ENCODE measurements around the gene IGFBP4. TPM values are rescaled to one million over a fixed set of nuclear protein-coding genes. Genes with fewer than 3 reads are reported as not detected.

The IGFBP4 gene
- total RNA-seq, 1 experiment from 2014 or later = 35.7 TPM

DNA sequence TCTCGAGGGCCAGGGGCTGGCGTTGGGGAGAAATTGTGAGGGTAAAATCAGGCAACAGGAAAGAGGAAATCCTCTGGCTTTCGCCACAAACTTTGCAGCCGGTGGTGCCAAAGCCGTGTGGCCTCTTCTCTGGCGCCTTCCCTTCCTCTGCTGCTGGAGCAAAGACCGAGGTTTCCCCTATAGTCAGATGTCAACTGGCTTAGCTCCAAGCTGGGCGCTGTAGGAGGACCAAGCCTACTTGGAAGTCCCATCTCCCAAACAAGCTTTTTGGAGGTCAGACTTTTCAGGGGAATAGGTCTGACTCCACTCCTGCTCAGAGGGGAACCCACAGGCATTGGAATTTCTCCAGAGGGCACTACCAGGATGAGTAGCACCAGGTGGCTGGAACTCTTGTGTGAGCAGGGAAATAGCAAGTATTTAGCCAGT, 5.0 kb downstream of the IGFBP4 start:
- Histone ChIP-seq H3K4me1 (peaks cover 17% of the 10 kb centered on the region), H3K4me3 (ENCODE audit: low read depth, low read length) (no peak overlapping the region), H3K9me3 (no peaks in the 10 kb centered on the region), H3K27me3 (replicated peaks; ENCODE audit: control insufficient read depth, insufficient read depth, low read length) (no peaks in the 10 kb centered on the region), H3K36me3 (ENCODE audit: control insufficient read depth, insufficient read depth, low read length) (no peaks in the 10 kb centered on the region)
- ChIA-PET CTCF (interaction anchor here (1.9 to 2.9 kb wide), 4 partner anchors 28 to 112 kb away, joined by 7 to 30 read pairs (median 16); no protein-coding TSS in a partner anchor), POLR2A (no interaction called here)
- H3K9me3 Mint-ChIP-seq (ENCODE audit: unreplicated experiment) = no peaks in the 10 kb centered on the region
- intact Hi-C loops (cut with micrococcal nuclease; ENCODE audit: unreplicated experiment) = no loop called here
- no peak for DNase-seq
- H3K27ac Mint-ChIP-seq (ENCODE audit: unreplicated experiment) = no peak overlapping the region
- no TSS peak for BruUV-seq (replicated peaks)
- TF ChIP-seq, protein P1, sequence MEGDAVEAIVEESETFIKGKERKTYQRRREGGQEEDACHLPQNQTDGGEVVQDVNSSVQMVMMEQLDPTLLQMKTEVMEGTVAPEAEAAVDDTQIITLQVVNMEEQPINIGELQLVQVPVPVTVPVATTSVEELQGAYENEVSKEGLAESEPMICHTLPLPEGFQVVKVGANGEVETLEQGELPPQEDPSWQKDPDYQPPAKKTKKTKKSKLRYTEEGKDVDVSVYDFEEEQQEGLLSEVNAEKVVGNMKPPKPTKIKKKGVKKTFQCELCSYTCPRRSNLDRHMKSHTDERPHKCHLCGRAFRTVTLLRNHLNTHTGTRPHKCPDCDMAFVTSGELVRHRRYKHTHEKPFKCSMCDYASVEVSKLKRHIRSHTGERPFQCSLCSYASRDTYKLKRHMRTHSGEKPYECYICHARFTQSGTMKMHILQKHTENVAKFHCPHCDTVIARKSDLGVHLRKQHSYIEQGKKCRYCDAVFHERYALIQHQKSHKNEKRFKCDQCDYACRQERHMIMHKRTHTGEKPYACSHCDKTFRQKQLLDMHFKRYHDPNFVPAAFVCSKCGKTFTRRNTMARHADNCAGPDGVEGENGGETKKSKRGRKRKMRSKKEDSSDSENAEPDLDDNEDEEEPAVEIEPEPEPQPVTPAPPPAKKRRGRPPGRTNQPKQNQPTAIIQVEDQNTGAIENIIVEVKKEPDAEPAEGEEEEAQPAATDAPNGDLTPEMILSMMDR (IDR thresholded peaks at IDR 0.05; ENCODE audit: insufficient read depth in 1 of 2, low read depth in 1 of 2, low read length in 1 of 2, severe bottlenecking in 1 of 2, unreplicated experiment in 1 of 2) = no peak
- H3K4me1 Mint-ChIP-seq (ENCODE audit: low read depth, unreplicated experiment) = peaks cover 20% of the 10 kb centered on the region
- no peaks in the 10 kb centered on the region for H3K36me3 Mint-ChIP-seq (ENCODE audit: insufficient read depth, unreplicated experiment)
- no peaks in the 10 kb centered on the region for H3K27me3 Mint-ChIP-seq (ENCODE audit: insufficient read depth, unreplicated experiment)
- H3K4me3 Mint-ChIP-seq (ENCODE audit: unreplicated experiment) = no peak overlapping the region

DNA sequence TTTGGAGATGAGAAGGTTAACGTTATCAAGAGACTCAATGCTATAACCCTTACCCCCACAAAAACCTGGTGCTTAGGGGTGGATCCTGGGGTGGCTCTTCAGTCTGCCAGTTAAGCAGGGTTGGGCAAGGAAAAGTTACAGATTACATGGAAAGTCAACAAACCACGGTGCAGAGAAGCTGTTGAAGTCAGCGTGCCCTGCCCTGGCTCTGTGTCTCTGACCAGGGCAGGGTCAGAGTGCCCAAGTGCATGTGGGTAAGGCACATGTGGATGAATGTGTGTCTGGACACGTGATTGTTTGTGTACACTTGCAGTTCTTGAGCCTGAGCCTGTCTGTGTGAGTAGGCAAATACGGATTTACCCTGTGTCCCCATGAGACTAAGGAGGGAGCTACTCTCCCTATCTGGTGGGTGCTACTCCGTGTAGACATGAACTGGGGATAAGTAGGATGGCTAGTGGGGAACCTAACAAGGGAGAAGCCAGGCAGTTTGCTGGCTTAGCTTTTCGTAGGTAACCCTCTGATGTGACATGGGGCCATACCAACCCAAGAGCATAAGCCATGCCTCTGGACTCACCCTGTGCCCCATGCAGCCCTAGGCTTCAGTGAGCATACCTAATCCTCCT, 5.5 kb downstream of the IGFBP4 start:
- H3K27ac Mint-ChIP-seq (ENCODE audit: unreplicated experiment) = no peak overlapping the region
- peaks cover 20% of the 10 kb centered on the region for H3K4me1 Mint-ChIP-seq (ENCODE audit: low read depth, unreplicated experiment)
- no peak overlapping the region for H3K4me3 Mint-ChIP-seq (ENCODE audit: unreplicated experiment)
- Histone ChIP-seq H3K27me3 (replicated peaks; ENCODE audit: control insufficient read depth, insufficient read depth, low read length) (no peaks in the 10 kb centered on the region), H3K4me1 (peaks cover 17% of the 10 kb centered on the region), H3K9me3 (no peaks in the 10 kb centered on the region), H3K36me3 (ENCODE audit: control insufficient read depth, insufficient read depth, low read length) (no peaks in the 10 kb centered on the region), H3K4me3 (ENCODE audit: low read depth, low read length) (no peak overlapping the region)
- no peaks in the 10 kb centered on the region for H3K27me3 Mint-ChIP-seq (ENCODE audit: insufficient read depth, unreplicated experiment)
- intact Hi-C loops (cut with micrococcal nuclease; ENCODE audit: unreplicated experiment) = no loop called here
- CTCF ChIA-PET = interaction anchor here (1.9 to 2.9 kb wide), 4 partner anchors 27 to 111 kb away, joined by 7 to 30 read pairs (median 16); no protein-coding TSS in a partner anchor
- no peak for DNase-seq
- POLR2A ChIA-PET = no interaction called here
- no peaks in the 10 kb centered on the region for H3K9me3 Mint-ChIP-seq (ENCODE audit: unreplicated experiment)
- H3K36me3 Mint-ChIP-seq (ENCODE audit: insufficient read depth, unreplicated experiment) = no peaks in the 10 kb centered on the region
- no TSS peak for BruUV-seq (replicated peaks)
- TF ChIP-seq, protein P1 (IDR thresholded peaks at IDR 0.05; ENCODE audit: insufficient read depth in 1 of 2, low read depth in 1 of 2, low read length in 1 of 2, severe bottlenecking in 1 of 2, unreplicated experiment in 1 of 2) = no peak

DNA sequence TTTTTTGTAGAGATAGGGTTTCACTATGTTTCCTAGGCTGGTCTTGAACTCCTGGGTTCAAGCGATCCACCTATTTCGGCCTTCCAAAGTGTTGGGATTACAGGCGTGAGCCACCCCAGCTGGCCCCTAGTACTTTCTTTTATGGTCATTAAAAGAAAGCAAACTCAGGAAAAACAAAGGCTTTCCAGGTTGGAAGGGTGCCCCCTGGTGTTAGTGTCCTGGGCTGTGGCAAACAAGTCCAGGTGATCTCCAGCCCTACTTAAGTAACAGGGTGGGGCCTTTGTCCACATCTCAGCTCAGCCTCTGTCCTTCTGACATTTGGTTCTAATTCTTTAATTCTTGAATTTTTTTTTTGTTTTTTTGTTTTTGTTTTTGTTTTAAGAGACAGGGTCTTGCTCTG, 6.9 kb downstream of the IGFBP4 start:
- no TSS peak for BruUV-seq (replicated peaks)
- intact Hi-C loops (cut with micrococcal nuclease; ENCODE audit: unreplicated experiment) = no loop called here
- Mint-ChIP-seq H3K4me3 (ENCODE audit: unreplicated experiment) (no peak overlapping the region), H3K4me1 (ENCODE audit: low read depth, unreplicated experiment) (peaks cover 9% of the 10 kb centered on the region), H3K27ac (ENCODE audit: unreplicated experiment) (no peak overlapping the region), H3K27me3 (ENCODE audit: insufficient read depth, unreplicated experiment) (no peaks in the 10 kb centered on the region), H3K36me3 (ENCODE audit: insufficient read depth, unreplicated experiment) (no peaks in the 10 kb centered on the region), H3K9me3 (ENCODE audit: unreplicated experiment) (no peaks in the 10 kb centered on the region)
- CTCF ChIA-PET = interaction anchor here (0.7 to 2.9 kb wide), 7 partner anchors 16 to 110 kb away, joined by 3 to 30 read pairs (median 7); partner anchors contain the start of gene TOP2A
- POLR2A ChIA-PET = no interaction called here
- Histone ChIP-seq H3K36me3 (ENCODE audit: control insufficient read depth, insufficient read depth, low read length) (no peaks in the 10 kb centered on the region), H3K9me3 (no peaks in the 10 kb centered on the region), H3K4me1 (peaks cover 17% of the 10 kb centered on the region), H3K4me3 (ENCODE audit: low read depth, low read length) (no peak overlapping the region), H3K27me3 (replicated peaks; ENCODE audit: control insufficient read depth, insufficient read depth, low read length) (no peaks in the 10 kb centered on the region)
- TF ChIP-seq, protein P1 (IDR thresholded peaks at IDR 0.05; ENCODE audit: insufficient read depth in 1 of 2, low read depth in 1 of 2, low read length in 1 of 2, severe bottlenecking in 1 of 2, unreplicated experiment in 1 of 2) = peak; percentile 48 to 69
- peak; percentile 74 to 77 for DNase-seq
